T1000 (cell line): ENCODE data around the gene UNK.

Experiments
- DNase-seq: peaks from one replicate; lab custom pipeline; 2025; ENCODE audit warnings: mixed read lengths; lab: John Stamatoyannopoulos, UW

The UNK gene

GRCh38 chr17:75820094-75821080 is 35.8 kb downstream of the UNK start:
- DNase-seq: no peak

DNA sequence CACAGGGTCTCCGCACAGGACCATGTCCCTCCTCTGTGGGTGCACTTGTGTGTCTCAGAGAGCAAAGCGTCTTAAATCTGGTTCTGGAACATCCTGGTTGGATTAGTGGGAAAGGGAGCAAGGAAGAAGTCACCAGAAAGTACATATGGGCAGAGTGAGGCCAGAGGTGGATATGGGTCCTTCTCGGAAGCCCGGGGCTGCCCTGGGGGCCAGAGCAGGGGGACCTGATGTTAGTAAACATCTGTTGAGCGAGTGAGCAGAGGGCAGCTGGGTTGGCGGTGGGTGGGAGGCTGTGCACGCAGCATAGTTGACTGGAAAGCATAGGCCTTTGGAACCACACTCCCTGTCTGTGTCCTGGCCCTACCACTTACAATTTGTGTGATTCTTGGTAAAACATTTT is 36.9 kb downstream of the UNK start:
- no peak for DNase-seq

DNA sequence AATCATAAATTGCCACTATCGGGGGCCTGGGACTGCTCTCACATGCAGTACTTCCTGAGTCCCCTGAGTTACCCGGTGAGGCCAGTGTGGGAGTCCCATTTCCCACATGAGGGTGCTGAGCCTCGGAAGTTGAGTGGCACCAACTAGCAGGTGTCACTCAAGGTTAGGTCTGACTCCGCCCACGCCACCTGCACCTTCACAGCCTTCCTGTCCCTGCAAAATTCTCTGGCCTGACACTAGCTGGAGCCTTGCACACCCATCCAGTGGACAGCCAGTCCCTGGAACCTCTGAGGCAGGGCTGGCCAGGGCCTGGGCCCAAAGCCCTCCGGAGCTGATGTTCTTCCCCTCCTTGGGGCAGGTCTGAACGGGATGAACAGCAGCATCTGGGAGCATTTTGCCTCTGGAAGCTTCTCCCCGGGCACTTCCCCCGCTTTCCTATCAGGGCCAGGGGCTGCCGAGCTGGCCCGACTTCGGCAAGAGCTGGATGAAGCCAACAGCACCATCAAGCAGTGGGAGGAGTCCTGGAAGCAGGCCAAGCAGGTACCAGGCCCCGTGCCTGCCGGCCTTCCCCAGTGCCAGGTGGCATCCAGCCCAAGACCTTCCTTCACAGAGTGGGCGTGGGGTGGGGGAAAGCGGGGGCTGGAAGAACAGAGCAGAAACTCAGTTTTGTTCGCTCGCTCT is 37.7 kb downstream of the UNK start:
- DNase-seq: no peak

GRCh38 chr17:75822800-75823166 is 38.2 kb downstream of the UNK start:
- no peak for DNase-seq

GRCh38 chr17:75823257-75824041 is 38.8 kb downstream of the UNK start:
- no peak for DNase-seq

DNA sequence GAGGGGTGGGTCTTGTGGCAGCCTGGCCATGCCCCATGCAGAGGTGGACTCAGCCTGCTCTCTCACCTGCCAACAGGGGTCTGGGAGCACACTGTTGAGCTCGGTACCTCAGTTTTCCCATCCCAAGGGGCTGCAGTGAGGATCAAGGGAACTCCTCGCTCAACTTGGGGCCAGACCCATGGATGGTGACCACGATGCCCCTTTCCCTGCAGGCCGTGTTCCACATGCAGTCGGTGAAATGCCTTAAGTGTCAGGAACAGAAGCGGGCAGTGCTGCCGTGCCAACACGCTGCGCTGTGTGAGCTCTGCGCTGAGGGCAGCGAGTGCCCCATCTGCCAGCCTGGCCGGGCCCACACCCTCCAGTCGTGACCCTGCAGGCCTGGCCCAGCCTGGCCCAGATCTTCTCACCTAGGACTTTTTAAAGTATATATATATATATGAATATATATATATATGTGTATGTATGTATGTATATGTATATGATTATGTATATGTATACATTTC is 39.5 kb downstream of the UNK start:
- no peak for DNase-seq

DNA sequence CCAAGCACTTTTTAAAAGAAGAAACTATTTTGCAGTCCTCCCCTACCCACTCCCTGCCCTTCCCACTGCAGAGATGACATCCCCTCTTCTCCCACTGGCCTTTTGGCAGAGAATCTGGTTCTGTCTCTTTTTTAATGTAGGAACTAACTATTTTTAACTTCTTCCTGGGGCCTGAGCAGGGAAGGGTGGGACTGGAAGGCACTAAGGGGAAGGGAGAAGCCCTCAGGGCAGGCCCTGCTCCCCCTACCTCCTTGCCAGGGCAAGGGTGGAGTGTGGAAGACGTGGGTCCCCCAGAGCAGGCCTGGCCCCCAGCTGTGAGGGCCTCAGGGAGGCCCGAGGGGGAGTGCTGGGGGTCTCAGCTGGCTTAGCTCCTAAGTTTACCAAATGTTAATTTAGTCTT is 40.1 kb downstream of the UNK start:
- no peak for DNase-seq

- no peak for DNase-seq
Observed at GRCh38 chr17:75825149-75825552, 40.5 kb downstream of the UNK start.

DNA sequence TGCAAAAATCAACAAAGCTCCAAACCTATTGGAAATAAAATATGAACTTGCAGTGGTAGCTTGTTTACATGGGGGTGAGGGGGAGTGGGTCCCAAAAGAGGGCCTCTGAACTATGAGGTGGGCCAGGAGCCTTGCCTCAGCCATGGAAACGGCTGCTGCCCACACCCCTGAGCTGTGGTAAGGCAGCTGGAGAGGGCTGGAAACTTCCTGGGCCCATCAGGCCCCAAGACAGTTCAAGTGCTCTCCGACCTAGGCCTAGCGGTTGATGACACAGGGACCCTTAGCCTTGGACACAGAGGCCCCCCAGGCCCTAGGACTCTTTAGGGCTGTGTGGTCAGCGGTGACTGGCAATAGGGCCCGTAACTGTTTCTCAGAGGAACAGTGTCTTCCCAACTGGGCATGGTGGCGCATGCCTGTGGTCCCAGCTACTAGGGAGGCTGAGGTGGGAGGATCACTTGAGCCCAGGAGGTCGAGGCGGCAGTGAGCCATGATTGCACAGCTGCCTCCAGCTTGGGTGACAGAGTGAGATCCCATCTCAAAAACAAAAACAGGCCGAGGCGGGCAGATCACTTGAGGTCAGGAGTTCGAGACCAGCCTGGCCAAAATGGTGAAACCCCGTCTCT is 41.3 kb downstream of the UNK start:
- DNase-seq: no peak

DNA sequence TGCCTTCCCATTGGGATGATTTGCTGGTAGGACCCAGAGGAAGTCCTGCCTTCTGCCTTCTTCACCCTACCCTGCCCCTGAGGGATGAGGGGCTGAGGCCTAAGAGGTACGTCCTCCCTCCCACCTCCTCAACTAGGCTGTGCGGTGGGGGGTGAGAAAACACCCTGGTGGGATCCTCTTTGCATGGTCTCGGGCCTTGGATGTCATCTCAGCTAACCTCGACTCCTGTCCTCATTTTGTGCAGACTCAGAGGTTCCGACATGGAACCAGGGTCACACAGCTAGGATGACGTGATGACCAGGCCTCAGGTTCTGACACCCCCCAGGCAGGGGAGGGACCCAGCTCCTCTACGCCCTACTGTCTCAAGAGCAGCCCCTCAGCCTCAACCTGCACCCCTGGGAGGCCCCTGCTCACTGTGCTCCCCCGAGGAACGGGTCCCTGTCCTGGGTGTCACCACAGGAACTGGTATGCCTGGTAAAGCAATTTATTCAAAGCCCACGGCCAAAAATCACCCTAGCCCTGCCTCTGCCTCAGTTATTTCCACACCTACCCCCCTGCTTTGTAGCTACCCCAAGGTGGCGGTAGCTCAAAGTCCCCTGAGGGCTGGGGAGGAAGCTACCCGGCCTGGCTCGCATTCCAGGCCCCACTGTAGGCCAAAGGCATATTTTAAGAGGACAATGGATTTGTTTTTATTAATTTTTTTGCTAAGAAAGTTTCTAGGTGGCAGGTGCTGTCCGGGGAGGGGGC is 42.1 kb downstream of the UNK start:
- DNase-seq: no peak

DNA sequence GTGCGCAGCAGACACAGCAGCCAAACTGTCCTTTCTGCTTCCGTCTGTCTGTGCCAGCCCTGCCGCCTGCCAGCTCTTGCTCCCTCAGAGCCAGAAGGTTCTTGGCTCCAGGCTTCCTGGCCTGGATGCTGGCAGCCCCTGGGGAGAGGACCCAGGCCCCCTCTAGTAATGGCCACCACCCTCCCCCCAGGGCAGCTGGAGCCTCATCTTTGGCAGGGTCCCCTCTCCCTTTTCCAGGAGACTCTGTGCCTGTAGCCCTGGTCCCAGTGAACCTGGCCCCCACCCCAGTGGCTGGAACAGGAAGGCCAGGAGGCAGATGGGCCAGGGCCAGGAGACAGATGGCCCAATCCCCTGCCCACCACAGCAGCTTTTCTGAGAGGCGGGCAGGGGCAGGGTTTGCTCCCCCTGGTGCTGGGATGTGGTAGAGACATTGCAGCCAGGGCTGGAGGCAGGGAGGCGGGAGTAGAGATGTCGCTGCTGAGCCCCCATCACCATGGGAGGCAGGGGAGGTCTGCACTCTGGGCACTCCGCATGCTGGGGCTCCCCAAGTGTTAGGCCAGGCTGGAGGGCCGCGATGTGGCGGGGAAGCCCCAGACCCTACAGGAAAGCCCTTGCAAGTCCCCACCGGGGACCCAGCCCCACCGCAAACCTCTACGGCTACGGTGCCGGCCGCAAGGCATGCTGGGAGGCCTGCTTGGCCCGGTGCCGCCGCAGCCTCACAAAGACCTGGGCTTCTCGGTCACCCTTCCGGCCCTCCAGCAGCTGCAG is 42.9 kb downstream of the UNK start:
- no peak for DNase-seq

DNA sequence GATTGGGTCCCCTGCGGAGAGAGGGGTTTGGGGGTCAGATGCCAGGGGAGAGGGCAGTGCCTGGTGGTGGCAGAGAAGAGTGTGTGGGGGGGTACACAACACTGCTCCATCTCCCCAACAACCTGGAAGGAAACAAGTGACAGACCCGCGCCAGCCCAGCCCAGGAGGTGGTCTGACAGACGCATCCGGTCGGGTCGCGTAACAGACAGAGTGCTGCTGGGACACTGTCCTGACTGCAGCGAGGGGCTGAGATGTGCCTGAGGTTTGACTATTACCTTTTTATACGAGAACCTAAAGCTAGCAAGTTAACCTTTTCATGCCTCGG is 43.4 kb downstream of the UNK start:
- no peak for DNase-seq

DNA sequence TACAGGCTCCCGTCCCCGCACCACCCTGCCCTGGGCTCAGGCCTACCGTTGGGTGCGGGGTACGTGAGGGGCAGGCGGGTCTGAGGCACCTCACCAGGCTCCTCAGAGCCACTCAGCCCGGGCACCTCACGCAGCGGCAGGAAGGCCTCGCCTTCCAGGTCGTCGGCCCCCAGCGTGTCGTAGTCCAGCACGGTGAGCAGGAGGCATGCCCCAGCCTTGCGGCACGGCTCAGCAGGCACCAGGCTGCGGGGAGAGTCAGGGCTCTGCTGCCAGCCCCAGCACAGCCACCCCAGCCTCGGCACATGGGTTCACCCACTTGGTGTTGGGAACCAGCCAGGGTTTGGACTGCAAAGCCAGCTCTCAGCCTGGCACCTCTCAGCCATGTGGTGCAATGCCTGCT is 44.1 kb downstream of the UNK start:
- no peak for DNase-seq

- no peak for DNase-seq
Observed at GRCh38 chr17:75829747-75830146, 45.1 kb downstream of the UNK start.

- no peak for DNase-seq
Observed at GRCh38 chr17:75830164-75831031, 45.8 kb downstream of the UNK start.

DNA sequence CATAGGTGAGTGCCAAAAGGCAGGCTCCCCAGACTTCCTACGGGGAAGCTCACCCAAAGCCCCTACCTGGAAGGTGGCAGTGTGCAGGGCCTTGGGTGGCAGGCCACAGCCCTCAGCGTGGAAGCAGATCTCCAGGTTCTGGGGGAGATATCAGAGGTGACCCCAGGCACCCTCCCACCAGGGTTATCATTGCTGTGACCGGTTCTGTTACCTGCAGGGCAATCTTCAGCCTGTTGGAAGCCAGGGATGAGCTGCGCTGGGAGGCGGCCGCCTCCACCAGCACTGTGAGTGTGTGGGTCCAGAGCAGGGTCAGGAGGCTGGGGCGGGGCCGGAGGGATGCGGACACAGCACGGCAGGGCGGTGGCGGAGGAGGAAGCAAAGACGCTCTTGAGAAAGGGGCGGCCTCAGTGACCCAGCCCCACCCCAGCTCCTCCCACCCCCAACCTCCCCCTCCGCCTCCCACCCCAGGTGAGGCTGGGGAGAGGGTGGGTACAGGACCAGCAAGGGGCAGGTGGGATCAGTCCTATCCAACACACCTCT is 46.5 kb downstream of the UNK start:
- no peak for DNase-seq

- DNase-seq: no peak
Observed at GRCh38 chr17:75832164-75832651, 47.6 kb downstream of the UNK start.

DNA sequence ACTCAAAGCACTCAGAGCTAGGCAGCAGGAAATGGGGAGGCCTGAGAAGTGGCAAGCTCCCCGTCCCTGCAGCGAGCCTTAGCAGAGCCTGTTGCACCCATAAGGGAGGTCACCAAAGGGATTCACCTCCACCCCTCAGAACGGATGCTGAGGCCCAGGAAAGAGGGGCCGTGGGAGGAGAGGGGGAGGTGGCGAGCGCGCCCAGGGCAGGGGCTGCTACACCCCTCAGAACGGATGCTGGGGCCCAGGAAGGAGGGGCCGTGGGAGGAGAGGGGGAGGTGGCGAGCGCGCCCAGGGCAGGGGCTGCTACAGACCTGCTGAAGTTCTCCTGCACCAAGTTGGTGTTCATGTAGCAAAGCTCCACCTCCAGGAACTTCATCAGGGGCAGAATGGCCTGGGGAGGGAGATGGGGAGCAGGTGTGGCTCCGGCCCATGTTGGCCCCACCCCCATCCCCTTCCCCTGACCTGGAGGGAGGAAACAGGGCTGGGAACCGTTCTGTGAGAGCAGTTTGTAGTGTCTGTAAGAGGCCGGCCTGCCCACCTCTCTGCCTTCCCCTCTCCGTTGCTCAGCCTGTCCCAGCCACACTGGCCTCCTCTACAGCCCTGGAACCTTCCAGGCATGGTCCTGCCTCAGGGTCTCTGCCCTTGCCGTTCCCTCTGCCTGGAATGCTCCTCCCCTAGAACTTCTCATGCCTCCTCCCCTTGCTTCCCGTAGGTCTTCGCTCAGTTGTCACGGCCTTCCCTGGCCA is 48.2 kb downstream of the UNK start:
- DNase-seq: no peak
